Suppressor macrophage treated with lipopolysaccharide for 4 hours (primary cell): ENCODE data around the gene SYT7.

Experiments
- DNase-seq: peaks from one replicate; pipeline ENCODE4 v3.0.0-alpha.2; 2020

The SYT7 gene

GRCh38 chr11:61552108-61552635 is 28.7 kb downstream of the SYT7 start:
- no peak for DNase-seq

- no peak for DNase-seq
Measured at GRCh38 chr11:61551634-61552033, 29.2 kb downstream of the SYT7 start.

- DNase-seq, result no peak
Measured at GRCh38 chr11:61550665-61551227, 30.1 kb downstream of the SYT7 start.

GRCh38 chr11:61549662-61550568 is 31.0 kb downstream of the SYT7 start:
- DNase-seq, result no peak

- DNase-seq, result no peak
Measured at GRCh38 chr11:61549177-61549576, 31.7 kb downstream of the SYT7 start.

GRCh38 chr11:61547246-61547645 is 33.6 kb downstream of the SYT7 start:
- DNase-seq, result no peak

- DNase-seq, result no peak
Measured at GRCh38 chr11:61546663-61547062, 34.2 kb downstream of the SYT7 start.

GRCh38 chr11:61545921-61546320 is 35.0 kb downstream of the SYT7 start:
- DNase-seq, result no peak

GRCh38 chr11:61545341-61545740 is 35.5 kb downstream of the SYT7 start:
- DNase-seq, result peak; percentile 29

GRCh38 chr11:61544466-61544865 is 36.4 kb downstream of the SYT7 start:
- DNase-seq, result no peak

- no peak for DNase-seq
Measured at GRCh38 chr11:61543606-61544306, 37.1 kb downstream of the SYT7 start.

- DNase-seq, result no peak
Measured at GRCh38 chr11:61542705-61543104, 38.2 kb downstream of the SYT7 start.

- DNase-seq, result no peak
Measured at GRCh38 chr11:61542024-61542461, 38.8 kb downstream of the SYT7 start.

- peak; percentile 22 for DNase-seq
Measured at GRCh38 chr11:61541598-61541997, 39.3 kb downstream of the SYT7 start.

- no peak for DNase-seq
Measured at GRCh38 chr11:61540528-61540927, 40.3 kb downstream of the SYT7 start.

GRCh38 chr11:61539831-61540357 is 41.0 kb downstream of the SYT7 start:
- no peak for DNase-seq

- no peak for DNase-seq
Measured at GRCh38 chr11:61539006-61539405, 41.9 kb downstream of the SYT7 start.

GRCh38 chr11:61538636-61538961 is 42.3 kb downstream of the SYT7 start:
- DNase-seq, result no peak

- no peak for DNase-seq
Measured at GRCh38 chr11:61537326-61537725, 43.5 kb downstream of the SYT7 start.

GRCh38 chr11:61536676-61537270 is 44.1 kb downstream of the SYT7 start:
- no peak for DNase-seq

- no peak for DNase-seq
Measured at GRCh38 chr11:61535998-61536675, 44.7 kb downstream of the SYT7 start.
